22Rv1 (cell line): ENCODE results near the gene LDLR.

Source experiments
- H3K27ac ChIP-seq: fragments of 450-650 bp; 2 replicates; pipeline ENCODE4 v1.5.1; 2017
- ZFX ChIP-seq: fragments of 450-650 bp; IDR thresholded peaks from 2 replicates; pipeline ENCODE4 v1.6.1; 2017; ENCODE audit warnings: antibody characterized with exemption, borderline replicate concordance
- TF ChIP-seq, protein P1 (sequence below): fragments of 450-650 bp; IDR thresholded peaks from 2 replicates; pipeline ENCODE4 v1.5.1; 2017; ENCODE audit warnings: mild to moderate bottlenecking

The LDLR gene

DNA sequence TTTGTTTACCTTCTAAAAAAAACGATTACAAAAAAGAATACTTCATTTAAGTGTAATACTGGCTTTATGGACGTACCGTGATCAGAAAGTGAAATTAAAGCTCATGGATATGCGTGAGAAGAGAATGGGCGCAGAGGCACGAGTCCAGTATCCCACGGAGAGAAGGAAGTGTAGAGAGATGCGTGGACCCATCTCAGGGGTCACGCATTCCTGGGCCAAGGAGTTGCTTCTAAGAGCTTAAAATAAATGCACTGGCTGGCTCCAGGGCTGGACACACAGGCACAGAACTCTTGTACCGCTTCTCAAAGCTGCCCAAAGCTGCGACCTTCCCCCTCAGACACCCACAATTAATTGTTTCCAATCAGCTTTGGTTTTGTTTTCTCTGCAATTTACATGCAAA is 75.0 kb downstream of the LDLR start:
- TF ChIP-seq, protein P1, sequence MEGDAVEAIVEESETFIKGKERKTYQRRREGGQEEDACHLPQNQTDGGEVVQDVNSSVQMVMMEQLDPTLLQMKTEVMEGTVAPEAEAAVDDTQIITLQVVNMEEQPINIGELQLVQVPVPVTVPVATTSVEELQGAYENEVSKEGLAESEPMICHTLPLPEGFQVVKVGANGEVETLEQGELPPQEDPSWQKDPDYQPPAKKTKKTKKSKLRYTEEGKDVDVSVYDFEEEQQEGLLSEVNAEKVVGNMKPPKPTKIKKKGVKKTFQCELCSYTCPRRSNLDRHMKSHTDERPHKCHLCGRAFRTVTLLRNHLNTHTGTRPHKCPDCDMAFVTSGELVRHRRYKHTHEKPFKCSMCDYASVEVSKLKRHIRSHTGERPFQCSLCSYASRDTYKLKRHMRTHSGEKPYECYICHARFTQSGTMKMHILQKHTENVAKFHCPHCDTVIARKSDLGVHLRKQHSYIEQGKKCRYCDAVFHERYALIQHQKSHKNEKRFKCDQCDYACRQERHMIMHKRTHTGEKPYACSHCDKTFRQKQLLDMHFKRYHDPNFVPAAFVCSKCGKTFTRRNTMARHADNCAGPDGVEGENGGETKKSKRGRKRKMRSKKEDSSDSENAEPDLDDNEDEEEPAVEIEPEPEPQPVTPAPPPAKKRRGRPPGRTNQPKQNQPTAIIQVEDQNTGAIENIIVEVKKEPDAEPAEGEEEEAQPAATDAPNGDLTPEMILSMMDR = no peak
- TF ChIP-seq ZFX = no peak
- H3K27ac ChIP-seq = no peak overlapping the region

DNA sequence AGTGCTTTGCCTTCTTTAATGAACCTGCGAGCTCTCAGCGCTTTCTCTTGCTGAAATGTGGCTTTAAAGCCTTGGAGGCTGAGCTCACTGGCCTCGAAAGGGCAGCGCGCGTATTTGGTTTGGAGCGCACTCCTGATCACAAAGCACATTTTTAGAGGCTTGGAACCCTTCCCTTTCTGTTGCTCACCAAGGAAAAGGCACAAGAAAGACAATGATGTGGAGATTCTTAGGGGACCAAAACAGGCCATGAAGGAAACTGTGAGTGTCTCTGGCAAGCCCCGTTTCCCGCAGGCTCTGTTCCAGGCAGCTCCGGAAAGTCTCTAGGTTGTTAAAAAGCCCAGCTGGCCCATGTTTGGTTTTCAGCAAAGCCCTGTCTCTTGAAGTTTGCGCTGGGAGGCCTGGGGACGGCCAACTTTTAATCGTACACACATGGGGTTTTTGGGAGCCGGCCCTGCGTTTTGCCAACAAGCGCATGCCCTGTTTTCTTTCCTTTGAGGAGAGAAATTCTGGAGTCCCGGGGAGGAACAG is 75.7 kb downstream of the LDLR start:
- TF ChIP-seq ZFX = no peak
- no peak overlapping the region for H3K27ac ChIP-seq

DNA sequence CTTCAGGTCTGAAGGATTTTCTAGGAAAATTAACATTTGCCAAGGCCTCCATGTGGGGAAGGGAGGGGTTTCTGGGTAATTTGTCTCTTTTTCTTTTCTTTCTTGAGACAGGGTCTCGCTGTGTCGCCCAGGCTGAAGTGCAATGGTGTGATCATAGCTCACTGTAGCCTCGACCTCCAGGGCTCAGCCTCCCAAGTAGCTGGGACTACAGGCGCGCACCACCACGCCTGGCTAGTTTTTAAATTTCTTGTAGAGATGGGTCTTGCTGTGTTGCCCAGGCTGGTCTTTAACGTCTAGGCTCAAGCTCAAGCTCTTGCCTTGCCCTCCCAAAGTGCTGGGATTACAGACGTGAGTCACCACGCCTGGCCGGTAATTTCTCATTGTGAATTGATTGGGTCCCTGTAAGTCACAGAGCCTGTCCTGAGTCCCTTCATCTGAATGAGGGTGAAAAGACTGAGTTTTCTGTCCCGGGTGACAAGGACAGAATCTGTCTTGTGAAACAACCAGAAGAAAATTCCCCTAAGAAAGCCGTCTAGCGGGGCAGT is 76.3 kb downstream of the LDLR start:
- TF ChIP-seq, protein P1 = no peak
- TF ChIP-seq ZFX = no peak
- no peak overlapping the region for H3K27ac ChIP-seq

DNA sequence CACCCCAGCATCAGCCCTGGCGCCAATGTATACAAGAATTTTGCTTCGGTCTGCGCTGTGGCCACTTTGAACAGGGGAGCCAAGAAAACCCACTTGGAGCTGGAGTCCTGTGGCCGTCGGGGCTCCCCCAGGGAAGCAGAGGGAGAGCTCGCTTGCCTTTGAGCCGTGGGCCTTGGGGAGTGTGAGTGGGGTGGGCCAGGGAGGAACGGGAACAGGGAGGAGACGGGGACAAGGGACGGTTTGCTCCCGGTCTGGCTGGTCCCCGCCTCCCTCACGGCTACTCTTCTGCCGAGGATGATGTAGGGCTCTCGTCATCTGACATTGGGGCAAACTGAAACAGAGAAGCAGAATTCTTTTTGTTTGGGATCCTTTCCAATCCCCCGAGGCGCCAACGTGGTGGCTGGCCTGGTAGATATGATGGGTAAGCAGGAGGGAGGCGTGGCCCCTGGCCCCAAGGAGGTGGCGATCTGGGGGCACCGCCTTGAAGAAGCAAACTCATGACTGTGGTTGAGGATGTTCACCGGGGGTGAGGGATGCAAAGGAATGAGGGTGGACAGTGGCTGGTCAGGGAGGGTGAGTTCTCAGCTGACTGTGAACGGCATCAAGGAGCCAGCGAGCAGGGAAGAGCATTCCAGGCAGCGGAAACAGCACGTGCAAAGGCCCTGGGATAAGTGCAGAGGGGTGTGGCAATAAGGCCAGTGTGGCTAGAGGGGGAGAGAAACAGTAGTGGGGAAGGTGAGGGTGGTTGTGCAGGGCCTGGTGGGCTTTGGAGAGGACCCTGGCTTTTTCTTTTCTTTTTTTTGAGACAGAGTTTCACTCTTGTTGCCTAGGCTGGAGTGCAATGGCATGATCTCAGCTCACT is 77.2 kb downstream of the LDLR start:
- TF ChIP-seq ZFX = no peak
- TF ChIP-seq, protein P1 = no peak
- no peak overlapping the region for H3K27ac ChIP-seq

DNA sequence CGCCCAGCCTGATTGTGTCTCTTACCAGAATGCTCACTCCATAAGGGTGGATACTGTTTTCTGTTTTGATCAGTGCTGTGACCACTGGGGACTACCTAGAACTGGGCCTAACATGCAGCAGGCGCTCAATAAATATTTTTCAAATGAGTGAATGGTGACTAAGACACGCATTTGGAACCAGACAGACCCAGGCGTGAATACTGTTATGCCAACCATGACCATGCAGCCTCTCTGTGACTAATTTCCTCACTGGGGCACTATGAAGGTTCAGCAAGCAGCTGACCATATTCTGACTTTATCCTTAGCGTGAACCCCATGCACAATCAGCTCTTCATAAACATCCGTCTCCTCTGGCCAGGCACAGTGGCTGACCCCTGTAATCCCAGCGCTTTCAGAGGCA is 79.3 kb downstream of the LDLR start:
- TF ChIP-seq, protein P1 = no peak
- no peak for TF ChIP-seq ZFX
- no peak overlapping the region for H3K27ac ChIP-seq

- no peak overlapping the region for H3K27ac ChIP-seq
- TF ChIP-seq, protein P1 = no peak
- TF ChIP-seq ZFX = no peak
Measured at GRCh38 chr19:11169896-11170678, 80.8 kb downstream of the LDLR start.

GRCh38 chr19:11171144-11171543 is 81.9 kb downstream of the LDLR start:
- TF ChIP-seq, protein P1 = no peak
- TF ChIP-seq ZFX = no peak
- H3K27ac ChIP-seq = no peak overlapping the region
